ENCODE results near the gene GNPTG.

Gene GNPTG

GRCh38 chr16:1349351-1349750 lies 2.4 kb upstream of the GNPTG start:
- DNase-seq: no peak

DNA sequence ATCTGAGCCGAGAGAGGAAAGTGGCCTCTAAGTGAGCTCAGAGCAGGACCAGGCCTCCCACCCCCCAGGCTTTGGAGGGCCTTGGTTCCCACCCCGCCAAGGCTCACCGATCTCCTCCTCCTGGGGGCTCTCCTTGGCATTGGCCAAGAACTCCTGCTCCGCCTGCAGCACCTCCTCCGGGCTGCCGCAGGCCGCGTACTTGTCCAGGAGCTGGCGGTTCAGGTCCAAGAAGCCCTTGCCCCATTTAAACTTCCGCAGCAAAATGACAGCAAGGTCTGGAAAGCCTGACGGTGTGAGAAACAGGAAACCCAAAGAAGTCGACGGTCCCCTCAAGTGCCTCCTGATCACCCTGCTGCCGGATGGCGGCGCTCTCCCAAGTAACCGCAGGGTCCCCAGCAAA lies 1.8 kb upstream of the GNPTG start:
- no peak for DNase-seq

DNA sequence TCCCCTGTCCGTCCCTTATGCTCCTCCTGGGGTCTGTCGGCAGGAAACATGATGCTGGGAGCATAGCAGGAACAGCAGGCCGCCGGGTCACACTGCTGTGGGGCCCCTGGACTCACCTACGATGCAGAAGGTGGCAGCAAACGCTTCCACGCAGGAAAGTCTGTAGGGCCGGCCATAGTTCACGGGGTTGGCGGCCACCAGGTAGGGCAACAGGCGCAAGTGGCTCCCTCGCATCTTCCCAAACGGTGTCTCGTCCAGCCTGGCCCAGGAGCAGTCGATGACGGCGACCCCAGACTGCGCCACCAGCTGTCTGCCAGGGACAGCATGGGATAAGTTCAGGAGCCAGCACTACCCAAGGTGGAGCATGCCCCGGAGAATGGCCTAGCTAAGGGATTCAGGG lies 1.0 kb upstream of the GNPTG start:
- no peak for DNase-seq

DNA sequence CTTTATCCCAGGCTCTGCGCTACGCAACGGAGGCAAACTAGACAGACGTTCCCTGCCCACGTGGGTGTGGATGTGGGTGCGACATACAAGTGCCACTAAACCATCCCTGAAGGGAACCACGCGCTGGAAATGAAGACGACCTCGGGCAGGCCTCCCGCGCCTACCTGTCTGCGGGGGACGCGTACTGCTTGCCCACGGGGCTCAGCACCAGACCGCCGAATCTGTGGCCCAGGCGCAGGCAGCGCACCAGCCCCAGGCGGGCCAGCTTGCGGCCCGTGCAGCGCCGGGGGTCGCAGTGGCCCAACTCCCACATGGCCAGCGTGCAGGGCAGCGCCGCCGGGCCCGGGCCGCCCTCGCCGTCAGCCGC lies 533 bp upstream of the GNPTG start:
- DNase-seq: peak; percentile 42

- DNase-seq: no peak
Observed at GRCh38 chr16:1354815-1355540, 3.2 kb downstream of the GNPTG start.

GRCh38 chr16:1355591-1355990 lies 3.9 kb downstream of the GNPTG start:
- DNase-seq: no peak

GRCh38 chr16:1356061-1356900 lies 4.5 kb downstream of the GNPTG start:
- peak; percentile 24 for DNase-seq

DNA sequence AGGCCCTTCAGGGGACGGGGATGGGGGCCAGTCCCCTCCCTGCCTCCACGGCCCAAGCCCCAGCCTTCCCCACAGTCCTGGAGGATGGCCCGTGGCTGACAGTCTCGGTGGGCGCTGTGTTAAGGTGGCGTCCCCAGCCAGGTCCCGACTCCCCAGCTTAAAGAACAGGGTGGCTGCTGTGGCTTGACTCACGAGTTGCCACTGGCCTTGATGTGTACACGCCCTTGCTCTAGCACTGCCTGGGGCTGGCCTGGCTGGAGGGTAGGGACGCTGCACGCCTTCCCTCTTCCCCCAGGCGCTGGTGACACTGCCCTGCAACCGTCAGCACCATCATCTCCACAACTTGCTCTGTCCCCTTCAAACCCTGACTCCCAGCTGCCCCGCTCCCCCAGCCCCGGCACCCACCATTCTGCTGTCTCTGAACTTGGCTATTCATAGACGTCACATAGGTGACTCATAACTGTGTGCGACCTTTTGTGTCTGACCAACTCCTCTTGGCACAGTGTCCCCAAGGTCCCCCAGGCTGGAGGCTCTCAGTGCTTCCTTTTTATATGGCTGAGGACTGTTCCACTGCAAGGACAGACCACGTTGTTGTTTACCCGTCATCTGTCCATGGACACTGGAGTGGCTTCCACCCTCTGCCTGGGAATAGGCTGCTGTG lies 6.3 kb downstream of the GNPTG start:
- DNase-seq: peak; percentile 66

DNA sequence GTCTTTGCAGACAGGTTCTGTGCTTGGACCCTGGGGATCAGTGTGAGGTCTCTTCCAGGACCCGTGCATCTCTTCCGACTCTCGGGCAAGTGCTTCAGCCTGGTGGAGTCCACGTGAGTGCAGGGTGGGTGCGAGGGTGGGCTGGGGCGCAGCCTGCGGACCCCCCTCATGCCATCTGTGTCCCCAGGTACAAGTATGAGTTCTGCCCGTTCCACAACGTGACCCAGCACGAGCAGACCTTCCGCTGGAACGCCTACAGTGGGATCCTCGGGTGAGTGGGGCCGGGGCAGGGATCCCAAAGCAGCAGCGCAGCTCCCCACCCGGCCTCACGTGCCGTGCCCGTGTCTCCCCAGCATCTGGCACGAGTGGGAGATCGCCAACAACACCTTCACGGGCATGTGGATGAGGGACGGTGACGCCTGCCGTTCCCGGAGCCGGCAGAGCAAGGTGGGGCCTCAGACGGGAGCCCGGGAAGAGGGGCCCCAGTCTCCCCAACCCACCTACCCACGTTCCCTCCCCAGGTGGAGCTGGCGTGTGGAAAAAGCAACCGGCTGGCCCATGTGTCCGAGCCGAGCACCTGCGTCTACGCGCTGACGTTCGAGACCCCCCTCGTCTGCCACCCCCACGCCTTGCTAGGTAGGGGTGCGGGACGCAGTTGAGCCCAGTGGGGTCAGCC lies 10.1 kb downstream of the GNPTG start:
- no peak for DNase-seq

DNA sequence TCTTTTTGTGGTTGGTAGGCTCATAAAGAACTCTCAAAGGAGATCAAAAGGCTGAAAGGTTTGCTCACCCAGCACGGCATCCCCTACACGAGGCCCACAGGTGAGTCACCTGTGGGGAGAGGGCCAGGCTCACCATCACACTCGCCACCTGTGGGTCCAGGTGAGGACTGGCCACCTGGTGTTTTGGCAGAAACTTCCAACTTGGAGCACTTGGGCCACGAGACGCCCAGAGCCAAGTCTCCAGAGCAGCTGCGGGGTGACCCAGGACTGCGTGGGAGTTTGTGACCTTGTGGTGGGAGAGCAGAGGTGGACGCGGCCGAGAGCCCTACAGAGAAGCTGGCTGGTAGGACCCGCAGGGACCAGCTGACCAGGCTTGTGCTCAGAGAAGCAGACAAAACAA lies 11.1 kb downstream of the GNPTG start:
- peak; percentile 84 for DNase-seq

DNA sequence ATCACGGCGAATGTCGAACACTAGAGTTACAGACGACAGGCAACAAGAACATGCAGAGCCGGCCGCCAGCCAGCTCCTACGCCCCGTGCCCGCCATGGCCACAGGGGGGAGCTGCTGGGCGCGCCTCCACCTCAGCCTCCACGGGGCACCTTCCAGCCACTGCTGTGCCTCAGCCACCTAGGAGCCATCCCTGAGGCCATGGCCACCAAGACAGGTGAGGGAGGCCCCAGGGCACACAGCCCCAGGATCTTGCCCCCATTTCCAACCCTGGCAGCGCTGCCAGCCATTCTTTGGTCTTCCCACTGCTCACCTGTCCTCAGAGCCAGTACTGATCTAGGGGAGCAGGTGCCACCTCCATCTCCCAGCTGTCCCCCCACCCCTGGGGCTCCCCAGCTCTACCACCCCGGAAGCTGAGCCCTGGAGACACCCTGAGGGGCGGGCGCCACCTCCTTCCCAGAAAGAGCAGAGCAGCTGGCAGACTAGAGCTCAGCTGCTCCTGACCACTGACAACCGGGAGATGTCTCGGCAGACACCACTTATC lies 11.8 kb downstream of the GNPTG start:
- DNase-seq: peak; percentile 92

DNA sequence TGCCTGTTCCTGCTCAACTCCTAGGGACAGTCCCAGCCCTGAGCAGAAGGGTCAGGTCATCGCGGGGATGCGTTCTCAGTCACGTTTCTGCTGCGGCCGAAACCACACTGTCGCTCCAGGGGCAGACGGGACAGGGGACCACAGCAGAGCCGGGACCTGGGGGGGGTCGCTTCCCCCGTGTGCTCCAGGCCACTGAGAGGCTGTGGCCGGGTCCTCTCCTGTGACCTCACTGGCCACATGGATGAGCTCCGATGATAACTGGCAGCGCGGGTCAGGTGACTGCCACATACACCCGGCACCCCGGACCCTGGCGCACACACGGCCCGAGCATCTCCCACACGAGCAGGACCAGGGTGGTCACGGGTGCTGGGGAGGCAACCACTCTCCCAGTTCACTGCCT lies 12.8 kb downstream of the GNPTG start:
- peak; percentile 29 for DNase-seq

DNA sequence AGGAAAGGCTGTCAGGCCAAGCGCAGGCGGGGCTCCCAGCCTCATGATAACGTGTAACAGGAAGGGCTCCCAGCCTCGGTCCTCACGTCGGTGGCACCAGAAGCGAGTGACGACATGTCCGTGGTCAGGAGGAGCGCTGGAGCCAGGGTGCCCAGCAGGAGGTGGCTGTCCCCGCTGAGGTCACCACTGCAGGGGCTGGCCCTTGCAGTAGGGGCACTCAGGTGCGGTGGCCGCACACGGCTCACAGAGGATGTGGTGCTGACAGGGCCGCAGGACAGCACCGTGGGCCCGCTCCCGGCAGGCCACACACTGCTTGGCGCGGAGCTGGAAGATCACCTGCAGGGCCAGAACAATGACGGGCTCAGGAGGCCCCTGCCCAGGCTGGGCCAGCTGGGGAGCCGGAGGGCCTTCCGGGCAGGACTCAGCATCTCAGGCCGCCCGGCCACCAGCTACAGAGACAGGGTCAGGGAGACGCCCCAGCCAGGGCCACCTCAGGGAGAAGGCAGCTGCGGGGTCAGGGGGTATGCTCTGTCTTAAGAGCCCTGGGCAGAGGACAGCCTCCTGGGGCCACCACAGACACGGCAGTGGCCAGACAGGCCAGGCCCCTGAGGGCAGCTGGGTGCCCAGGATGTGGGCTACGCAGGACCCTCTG lies 14.5 kb downstream of the GNPTG start:
- peak; percentile 30 for DNase-seq

DNA sequence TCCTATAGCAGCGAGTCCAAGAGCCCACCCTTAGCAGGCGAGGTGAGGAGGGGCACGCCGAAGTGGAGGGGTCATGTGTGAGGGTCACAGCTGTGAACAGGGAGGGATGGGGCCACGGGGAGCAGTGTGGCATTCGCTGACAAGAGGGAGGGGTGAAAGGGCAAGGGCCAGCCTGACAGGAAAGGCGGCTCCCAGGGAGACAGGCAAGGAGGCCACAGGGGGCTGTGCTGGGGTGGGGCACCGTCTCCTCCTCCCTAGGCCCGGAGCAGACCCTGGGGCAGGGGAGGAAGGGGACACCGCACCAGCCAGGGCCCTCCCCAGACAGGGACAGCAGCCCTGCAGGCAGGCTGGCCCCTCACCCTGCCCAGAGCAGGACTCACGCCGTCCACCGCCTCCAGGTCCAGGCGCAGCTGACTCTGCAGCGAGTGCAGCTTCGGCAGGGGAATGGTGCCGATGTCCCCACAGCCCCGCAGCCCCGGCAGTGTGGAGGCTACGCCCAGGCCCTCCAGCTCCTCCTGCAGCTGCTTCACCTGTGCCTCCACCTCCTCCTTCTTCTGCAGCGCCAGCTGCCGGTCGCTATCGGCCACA lies 15.1 kb downstream of the GNPTG start:
- DNase-seq: peak; percentile 94

GRCh38 chr16:1367486-1368174 lies 15.9 kb downstream of the GNPTG start:
- peak; percentile 98 for DNase-seq

DNA sequence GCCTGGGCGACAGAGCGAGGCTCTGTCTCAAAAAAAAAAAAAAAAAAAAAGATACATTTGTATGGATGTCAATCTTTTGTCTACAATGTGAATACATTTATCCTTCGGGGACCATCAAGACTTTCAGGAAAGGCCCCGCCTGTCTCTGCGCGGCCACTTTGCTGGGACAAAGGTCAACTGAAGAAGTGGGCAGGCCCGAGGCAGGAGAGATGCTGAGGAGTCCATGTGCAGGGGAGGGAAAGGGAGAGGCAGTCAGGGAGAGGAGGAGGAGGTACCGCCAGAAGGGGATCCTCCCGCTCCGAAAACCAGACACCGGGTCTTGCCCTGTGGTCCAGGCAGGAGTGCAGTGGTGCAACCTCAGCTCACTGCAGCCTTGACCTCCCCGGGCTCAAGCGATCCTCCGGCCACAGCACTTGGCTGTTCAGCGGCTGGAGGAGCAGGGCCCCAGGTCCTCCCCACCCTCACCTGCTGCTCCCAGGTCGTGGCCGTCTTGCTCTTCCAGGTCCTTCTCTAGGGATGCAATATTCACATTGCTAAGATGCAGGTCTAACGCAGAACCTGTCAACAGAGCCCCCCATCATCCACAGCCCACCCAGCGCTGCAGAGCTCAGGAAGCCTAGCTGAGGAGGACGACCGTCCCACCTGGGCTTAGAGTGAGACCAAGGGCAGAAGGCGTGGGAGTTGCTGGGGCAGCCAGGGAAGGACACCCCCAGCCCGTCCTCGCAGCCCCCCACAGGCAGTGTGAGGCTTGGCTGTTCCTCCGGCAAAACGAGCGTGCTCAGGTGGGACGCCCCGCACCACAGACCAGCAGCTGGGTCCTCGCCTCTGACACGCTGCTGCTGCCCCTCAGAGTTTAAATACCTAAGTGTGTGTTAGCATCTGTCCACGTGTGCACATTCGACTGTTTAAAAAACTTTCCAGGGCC lies 19.6 kb downstream of the GNPTG start:
- DNase-seq: no peak

DNA sequence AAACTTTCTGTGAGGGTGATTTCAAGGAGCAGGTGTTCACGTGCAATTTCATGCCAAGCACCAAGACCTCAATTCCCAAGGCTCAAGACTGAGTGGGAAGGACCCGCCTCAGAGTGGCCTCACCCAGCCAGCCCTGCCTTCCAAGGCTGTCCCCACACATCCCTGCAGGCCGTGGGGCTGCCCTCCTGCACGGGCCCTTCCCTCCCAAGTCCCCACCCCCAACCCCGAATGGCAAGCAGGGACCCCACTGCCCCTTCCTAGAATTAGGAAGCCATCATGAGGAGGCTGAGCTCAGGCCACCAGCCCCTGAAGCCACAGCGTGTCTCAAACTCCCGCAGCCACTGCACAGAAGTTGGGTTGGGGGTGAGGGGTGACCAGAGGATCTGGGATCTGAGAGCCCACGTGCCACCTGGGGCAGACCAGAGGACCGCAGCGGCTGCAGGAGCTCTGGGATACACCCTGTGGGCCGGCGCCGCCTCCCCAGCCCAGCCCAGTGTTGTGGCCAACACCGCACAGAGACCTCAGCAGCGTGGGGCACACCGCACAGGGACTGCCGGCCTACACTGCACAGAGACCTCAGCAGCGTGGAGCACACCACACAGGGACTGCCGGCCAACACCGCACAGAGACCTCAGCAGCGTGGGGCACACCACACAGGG lies 20.7 kb downstream of the GNPTG start:
- DNase-seq: no peak

GRCh38 chr16:1374418-1375297 lies 22.9 kb downstream of the GNPTG start:
- DNase-seq: no peak

DNA sequence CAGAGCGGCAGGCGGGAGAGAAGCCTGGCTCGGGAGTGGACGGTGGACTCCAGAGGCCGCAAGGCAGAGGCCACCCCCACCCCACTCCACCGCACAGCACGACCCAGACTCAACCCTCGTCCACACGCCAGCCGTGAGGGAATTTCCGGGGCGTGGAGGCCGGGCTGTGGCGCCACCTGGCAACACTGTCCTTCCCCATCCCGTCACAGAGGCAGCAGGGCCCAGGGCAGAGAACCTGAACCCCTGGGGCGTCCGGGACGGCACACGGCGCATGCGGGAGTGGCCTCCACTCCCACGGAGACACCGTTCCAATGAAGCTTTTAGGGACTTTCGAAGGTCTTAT lies 23.5 kb downstream of the GNPTG start:
- DNase-seq: no peak
